GM19043 (cell line): ENCODE measurements around the gene CEP112.

Experiments used
- ATAC-seq: cut with Tn5 transposase; IDR thresholded peaks from one replicate; pipeline ENCODE4 v1.9.1; 2021; ENCODE audit warnings: low read depth; ENCODE audit not compliant: unreplicated experiment

The CEP112 gene

DNA sequence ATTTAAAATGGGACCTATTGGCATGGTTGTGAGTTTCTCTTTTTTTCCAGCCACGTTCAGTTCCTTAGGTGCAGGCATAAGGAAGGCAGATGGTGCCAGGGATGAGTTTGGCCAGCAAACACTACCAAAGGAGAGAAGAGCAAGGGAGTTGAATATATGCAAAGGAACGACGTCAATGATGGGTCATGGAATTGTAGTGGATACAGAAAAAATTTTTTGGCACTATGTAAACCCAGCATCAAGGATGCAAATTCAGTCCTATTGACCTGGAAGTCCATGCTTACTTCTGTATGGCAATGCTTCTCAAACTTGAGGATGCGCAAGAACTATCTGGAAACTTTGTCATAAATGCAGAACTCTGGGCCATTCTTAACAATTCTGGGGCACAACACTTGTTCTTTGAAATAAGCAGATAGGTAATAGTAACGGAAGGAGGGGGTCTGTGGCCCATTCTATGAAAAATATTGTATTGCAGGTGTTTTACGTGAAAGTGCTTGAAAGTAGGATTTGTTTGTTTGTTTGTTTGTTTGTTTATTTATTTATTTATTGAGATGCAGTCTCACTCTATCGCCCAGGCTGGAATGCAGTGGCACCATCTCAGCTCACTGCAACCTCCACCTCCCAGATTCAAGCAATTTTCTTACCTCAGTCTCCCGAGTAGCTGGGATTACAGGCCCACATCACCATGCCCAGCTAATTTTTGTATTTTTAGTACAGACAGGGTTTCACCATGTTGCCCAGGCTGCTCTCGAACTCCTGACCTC, 19.3 kb upstream of the CEP112 start:
- ATAC-seq: no peak

DNA sequence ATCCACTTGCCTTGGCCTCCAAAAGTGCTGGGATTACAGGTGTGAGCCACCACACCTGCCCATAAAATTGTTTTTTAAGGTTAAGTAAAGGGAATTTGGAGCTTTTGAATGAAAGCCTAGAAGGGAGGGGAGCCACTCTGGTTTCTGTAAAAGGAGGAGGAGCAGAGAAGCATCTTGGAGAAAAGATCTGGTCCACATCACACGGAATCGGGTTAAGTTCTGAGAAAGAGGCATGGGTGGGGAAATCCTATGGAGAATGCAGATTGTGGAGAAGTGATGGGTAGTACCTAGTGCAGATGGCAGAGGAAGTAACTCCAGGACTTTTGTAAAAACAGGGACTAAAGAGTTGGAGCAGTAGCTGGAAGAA, 18.3 kb upstream of the CEP112 start:
- ATAC-seq: no peak

GRCh38 chr17:66207936-66208335, 16.0 kb upstream of the CEP112 start:
- no peak for ATAC-seq

GRCh38 chr17:66203274-66204015, 11.5 kb upstream of the CEP112 start:
- ATAC-seq: no peak

- ATAC-seq: no peak
These were observed 8.8 kb upstream of the CEP112 start for GRCh38 chr17:66200685-66201092.

- no peak for ATAC-seq
These were observed 6.3 kb upstream of the CEP112 start for GRCh38 chr17:66198242-66198641.

GRCh38 chr17:66192378-66192687, 400 bp upstream of the CEP112 start:
- no peak for ATAC-seq

GRCh38 chr17:66190738-66191592, 968 bp downstream of the CEP112 start:
- ATAC-seq: no peak

- no peak for ATAC-seq
These were observed 4.2 kb downstream of the CEP112 start for GRCh38 chr17:66187718-66188117.

DNA sequence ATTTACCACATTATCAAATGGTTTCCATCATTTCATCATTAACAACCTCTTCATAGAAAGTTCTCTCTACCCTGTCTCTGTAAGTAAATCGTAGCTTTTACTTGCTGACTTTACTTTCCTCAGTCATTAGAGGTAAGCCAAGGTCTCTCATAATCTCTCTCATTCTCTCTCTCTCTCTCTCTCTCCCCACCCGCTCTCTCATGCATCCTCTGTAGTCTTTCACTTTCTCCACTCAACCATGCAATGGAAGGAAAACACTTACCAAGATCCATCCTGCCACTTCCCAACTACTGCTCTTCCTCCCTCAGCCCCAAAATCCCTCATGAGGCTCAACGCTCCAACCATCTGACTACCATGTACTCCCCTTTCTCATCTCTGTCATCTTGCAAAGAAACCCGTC, 6.1 kb downstream of the CEP112 start:
- no peak for ATAC-seq

- no peak for ATAC-seq
These were observed 7.5 kb downstream of the CEP112 start for GRCh38 chr17:66184392-66184791.

DNA sequence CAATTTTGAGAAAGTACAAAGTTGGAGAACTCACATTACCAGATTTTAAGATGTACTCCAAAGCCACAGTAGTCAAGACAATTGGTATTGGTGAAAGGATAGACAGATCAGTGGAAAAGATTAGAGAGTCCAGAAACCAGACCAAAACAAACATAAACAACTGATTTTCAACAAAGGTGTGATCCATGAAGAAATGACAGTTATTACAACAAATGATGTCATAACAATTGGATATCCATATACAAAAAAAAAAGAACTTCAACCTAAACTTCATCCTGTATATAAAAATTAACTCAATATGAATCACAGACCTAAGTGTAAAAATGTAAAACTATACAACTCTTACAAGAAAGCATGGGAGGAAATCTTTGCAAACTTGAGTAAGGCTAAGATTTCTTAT, 8.4 kb downstream of the CEP112 start:
- no peak for ATAC-seq

- no peak for ATAC-seq
These were observed 13.3 kb downstream of the CEP112 start for GRCh38 chr17:66178642-66179041.

- ATAC-seq: no peak
These were observed 14.9 kb downstream of the CEP112 start for GRCh38 chr17:66177048-66177447.

GRCh38 chr17:66175892-66176291, 16.0 kb downstream of the CEP112 start:
- ATAC-seq: no peak

GRCh38 chr17:66172691-66173223, 19.2 kb downstream of the CEP112 start:
- no peak for ATAC-seq

DNA sequence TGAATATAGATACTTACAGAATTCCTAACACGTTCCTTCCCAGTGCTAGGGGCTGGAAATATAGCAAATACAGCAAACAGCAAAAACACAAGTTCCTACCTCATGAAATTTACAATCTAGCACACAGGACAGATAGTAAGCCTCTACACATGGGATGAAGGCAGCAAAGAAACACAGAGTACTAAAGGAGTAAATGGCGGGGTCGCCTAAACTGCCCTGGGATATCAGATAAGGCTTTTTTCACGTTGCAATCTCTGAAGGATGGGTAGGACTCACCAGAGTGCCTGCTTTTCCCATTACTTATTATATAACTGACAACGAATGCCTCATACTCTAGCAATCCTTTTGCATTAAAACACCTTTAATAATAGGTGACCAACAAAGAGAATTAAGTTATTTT, 19.8 kb downstream of the CEP112 start:
- no peak for ATAC-seq

- ATAC-seq: no peak
These were observed 20.2 kb downstream of the CEP112 start for GRCh38 chr17:66171692-66172091.

DNA sequence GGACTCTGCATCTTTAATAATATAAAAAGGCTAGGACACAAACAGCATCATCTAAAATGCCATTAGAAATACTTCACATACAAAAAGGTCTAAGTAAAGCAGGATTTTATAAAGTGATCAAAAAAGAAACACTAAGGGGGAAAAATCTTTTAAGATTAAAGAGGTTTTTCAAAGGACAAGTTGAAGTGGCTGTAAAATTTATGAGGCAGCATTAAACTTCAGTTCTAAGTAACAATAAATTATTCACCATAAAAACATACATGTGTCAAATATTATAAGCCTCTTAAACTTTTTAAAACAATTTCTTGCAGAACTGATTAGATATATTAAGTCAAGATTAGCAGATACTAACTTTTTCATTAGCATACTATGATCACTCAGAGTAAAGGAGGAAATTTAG, 20.8 kb downstream of the CEP112 start:
- ATAC-seq: no peak

GRCh38 chr17:66169839-66170238, 22.1 kb downstream of the CEP112 start:
- ATAC-seq: no peak

- no peak for ATAC-seq
These were observed 24.6 kb downstream of the CEP112 start for GRCh38 chr17:66167189-66167815.
